GM21529 (cell line): Measurements from ENCODE around the gene HES3.

ENCODE experiments used
- ATAC-seq: cut with Tn5 transposase; IDR thresholded peaks from one replicate; pipeline ENCODE4 v1.9.1; 2021; ENCODE audit not compliant: unreplicated experiment

The HES3 gene

DNA sequence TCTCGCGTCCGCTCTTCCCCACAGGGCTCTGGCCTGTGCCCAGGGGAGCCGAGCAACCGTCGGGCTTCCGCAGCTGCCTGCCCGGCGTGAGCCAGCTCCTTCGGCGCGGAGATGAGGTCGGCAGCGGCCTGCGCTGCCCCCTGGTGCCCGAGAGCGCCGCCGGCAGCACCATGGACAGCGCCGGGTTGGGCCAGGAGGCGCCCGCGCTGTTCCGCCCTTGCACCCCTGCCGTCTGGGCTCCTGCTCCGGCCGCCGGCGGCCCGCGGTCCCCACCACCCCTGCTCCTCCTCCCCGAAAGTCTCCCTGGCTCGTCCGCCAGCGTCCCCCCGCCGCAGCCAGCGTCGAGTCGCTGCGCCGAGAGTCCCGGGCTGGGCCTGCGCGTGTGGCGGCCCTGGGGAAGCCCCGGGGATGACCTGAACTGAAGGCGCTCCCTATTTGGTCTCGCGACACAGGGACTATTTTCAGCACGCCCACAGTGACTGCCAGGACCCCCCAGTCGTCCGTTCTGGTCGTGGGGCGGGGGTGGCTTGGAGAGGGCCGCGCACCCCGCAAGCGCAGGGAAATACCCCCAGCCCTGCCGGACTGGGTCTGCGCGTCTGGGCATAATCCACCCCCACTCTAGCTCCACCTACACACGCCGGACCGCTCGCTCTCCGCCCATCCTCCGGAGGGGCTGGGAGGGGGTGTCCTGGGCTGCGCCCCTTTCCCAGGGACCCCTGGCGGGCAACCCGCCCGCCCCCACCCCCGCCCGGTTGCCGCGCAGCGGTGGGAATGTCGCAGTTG lies 1.3 kb downstream of the HES3 start:
- no peak for ATAC-seq

GRCh38 chr1:6245869-6246496 lies 2.0 kb downstream of the HES3 start:
- no peak for ATAC-seq

DNA sequence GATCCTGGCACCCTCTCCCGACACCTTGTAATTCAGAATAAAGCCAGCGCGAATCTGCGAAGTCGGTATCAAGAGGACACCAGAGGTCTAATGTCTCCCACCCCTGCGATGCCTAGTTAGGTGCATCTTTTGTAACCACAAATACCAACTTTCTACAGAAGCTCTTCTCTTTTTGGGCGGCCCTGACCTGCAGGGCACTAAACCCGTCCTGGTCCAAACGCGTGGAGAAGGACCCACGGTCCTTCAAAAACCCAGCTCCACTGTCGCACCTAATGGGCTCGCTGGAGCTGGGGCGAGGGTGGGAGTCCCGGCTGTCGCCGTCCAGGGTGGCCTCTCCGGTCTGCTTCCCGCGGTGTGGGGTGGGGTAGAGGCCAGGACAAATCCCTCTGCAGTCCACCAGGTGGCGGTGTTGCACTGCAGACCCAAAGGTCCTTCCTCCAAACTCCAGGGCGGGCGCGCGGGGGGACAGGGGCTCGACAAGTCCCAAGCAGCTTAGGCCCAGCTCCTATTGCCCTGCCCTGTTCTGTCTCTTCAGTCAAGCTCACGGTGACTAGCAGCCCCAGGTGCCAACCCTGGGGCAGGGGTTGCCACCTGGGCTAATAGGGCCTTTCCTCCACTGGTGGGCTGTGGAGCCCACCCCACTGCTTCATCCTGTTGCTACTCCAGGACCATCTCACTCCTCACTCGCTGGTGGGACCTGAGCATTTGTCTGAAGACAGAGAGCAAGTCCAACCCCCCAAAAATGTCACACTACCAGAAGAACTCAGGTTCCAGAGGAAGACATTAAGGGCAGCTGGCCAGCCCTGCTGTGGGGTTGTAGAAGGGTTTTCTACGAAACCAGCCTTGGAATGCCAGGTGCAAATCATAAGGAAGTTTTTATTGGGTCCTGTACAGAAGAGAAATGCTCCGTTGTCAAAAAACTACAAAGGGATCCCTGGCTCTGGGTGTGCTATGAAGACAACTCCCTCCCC lies 2.8 kb downstream of the HES3 start:
- ATAC-seq, result no peak

- no peak for ATAC-seq
Measured at GRCh38 chr1:6247651-6248050, 3.7 kb downstream of the HES3 start.

DNA sequence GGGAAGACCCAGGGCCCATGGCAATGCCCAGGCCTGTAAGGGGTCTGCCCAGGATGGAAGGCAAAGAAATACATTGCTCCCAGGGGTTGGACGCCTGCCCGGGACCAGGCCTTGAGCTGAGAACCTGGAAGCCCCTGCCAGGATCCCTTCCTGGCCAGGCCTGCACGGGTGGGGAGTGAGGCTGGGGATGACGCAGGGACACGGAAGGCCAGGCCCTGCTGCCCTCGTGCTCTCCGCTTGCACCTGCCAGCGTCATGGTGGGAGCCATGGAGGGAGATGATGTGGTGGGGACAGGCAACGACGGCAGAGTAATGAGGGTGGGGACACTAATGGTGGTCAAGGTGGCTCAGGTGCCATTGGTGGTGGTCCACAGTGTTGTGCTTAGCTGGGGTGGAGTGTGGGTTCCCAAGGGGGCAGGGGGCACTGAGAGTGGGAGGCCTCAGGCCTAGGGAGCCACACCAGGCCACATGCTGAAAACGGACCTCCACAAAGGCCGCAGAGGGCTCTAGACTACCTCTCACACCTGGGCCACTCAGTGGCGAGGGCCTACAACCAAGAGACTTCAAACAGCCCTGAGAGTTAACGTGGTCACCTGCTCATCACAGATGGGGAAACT lies 4.3 kb downstream of the HES3 start:
- no peak for ATAC-seq

DNA sequence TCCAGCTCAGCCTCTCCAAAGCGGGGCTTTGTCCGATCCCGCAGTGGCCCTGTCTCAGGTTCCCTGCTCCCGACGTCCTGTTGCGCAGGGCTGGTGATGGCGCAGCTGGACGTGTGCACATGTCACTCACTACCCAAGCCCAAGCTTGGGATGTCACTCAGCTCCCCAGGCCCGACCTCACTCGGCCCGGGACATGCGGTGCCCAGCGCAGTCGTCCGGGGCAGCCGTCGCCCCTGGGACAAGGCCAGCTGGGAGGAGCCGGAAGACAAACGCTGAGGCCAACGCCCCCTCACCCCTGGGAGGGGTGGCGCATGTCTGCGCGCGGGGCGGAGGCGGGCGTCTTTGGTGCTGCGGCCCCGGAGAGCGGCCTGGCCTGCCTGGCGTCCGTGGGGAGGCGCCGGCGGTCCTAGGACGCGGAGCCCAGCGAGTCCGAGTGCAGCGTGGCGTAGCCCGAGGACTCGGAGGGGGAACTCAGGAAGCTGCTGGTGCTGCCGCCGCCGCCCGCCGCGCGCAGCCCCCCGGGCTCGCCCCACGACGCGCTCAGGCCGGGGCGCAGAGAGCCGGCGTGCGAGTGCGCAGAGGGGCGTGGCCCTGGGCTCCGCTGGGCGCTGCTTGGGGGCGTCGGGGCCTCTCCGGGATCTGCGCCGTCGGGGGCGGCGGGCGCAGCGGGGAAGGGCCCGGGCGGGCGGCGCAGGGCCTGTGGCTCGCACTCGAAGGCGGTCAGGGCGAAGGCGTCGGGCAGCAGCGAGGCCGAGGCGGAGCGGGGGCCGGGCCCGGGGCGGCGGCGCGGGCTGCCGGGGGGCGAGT lies 5.2 kb downstream of the HES3 start:
- no peak for ATAC-seq

GRCh38 chr1:6249739-6250689 lies 6.0 kb downstream of the HES3 start:
- ATAC-seq, result no peak

GRCh38 chr1:6251233-6251632 lies 7.3 kb downstream of the HES3 start:
- ATAC-seq, result no peak

DNA sequence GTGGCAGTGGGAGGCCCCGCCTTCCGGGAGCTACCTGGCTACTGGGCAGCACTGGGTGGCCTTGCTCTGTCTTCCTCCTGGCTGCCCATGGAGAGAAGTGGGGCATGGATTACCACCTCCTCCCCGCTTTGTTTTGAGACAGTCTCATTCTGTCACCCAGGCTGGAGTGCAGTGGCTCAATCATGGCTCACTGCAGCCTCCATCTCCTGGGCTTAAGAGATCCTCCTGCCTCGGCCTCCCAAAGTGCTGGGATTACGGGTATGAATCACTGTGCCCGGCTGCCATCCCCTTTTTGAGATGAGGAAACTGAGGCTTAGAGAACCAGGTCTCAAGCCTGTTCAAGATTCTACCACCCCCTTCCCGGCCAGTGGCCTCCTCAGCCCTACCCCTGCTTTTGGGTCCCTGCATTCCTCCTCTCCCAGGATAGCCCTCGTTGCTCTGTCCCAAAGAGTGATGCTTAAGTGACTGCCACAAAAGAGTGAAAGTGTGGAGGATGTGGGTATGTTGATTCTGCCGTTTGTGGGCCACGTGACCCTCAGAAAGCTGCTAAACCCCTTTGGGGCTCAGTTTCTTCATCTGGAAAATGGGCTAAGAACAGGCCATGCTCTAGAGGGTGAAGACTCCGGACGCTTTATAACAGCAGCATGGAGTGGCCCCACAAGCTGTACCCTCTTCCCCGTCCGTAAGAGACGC lies 7.8 kb downstream of the HES3 start:
- ATAC-seq, result no peak

DNA sequence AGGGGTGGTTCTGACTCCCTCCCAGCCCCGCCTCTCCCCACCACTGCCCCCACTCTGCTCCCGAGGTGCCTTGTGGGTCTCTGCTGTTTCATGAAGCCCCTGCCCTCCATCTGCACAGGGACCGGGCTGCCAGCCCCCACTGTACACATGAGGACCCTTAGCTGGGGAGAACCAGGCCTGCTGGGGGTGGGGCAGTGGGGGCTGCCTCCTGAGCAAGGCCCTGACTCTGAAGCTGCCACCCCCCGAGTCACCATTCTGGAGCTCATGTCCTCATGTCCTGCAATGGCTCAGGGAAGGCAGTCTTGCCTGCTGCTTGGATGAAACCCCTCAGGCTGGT lies 8.4 kb downstream of the HES3 start:
- ATAC-seq, result no peak

GRCh38 chr1:6253380-6253779 lies 9.4 kb downstream of the HES3 start:
- no peak for ATAC-seq

GRCh38 chr1:6254691-6255090 lies 10.7 kb downstream of the HES3 start:
- no peak for ATAC-seq

GRCh38 chr1:6256645-6257044 lies 12.7 kb downstream of the HES3 start:
- ATAC-seq, result no peak

DNA sequence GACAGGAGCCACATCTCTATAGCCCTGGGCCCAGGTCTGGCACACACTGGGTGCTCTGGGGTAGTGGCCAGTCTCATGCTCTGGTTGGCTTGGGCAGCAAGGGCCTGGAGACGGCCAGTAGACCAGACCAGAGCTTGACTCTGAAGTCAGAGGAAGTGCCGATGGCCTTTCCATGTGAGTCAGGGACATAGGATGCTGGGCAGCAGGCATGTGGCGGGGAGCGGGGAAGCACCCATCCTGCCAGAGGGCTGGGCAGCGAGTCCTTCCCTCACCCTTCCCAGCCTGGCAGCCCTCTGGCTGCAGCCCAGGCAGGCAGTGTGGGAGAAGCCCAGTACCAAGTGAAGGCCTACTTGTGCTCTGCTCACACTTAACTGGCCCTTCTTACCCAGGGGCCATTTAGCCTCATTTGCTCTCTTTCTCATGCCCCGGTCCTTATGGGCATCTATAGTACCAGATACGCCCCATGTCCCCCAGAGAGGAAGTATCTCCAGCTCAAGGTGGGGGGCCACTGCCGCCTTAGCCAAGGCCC lies 13.6 kb downstream of the HES3 start:
- no peak for ATAC-seq

DNA sequence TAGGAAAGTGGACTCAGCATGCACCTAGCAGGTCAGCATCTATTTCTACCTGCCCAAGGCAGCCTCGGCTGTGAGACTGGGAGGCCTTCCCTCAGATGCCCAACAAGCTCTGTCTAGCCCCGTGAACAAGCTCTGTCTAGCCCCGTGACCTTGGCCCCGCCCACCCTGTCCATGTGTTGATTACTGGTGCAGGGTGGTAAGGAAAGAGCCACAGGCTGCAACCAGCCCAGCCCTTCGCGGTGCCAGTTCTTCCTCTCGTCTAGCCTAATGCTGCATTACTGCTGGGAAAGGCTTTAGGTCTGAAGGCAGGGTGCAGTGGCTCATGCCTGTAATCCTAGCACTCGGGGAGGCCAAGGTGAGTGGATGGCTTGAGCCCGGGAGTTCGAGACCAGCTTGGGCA lies 14.7 kb downstream of the HES3 start:
- no peak for ATAC-seq

DNA sequence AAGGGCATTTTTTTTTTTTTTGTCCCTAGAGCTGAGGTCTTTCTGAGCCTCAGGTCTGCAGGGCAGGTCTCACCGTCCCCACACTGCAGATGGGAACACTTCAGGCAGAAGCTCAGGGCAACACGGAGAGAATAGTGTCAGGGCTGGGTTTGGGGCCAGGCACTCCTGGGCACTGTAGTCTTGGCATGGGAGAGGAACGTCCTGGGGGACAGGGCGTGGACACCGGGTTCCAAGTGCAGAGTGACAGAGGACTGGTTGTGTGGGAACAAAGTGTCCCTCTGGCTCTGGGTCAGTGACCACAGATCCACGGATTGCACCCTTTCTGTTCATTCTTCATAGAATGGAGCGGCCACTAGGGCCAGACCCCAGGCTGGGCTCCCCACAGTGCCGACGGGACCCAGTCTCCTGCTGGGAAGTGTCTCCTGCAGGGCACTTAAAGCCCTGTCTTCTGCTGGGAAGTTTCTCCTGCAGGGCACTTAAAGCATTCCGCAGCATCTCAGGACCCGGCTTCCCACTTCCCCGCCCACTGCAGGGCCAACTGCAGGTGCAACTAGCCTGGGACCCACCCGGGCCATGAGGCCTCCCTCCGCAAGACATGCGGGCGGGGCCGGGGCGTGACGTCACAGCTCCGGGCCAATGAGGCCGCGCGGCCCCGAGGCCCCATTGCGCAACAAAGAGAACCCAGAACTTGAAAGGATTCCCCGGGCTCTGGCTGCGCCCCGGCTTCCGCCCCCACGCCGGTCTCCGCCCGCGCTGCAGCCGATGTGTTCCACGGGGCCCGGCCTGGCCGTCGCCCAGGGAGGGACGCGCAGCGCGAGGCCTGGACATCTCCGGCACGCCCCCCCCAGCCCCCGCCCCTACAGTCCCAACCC lies 15.7 kb downstream of the HES3 start:
- peak; percentile 58 for ATAC-seq

GRCh38 chr1:6260433-6260934 lies 16.5 kb downstream of the HES3 start:
- ATAC-seq, result no peak
